Breast epithelium (tissue), 3 donors: ENCODE measurements around the gene DNAJC10.

Source experiments
- POLR2A ChIP-seq: fragments of 450-650 bp; IDR thresholded peaks from one replicate; pipeline ENCODE4 v1.6.1; 2016; ENCODE audit warnings: antibody characterized with exemption, mild to moderate bottlenecking, moderate library complexity
- POLR2AphosphoS5 ChIP-seq, 3 donors: sonication (generic); formaldehyde crosslinking; IDR thresholded peaks; one replicate each; pipeline ENCODE4 v1.6.1; 2017; ENCODE audit warnings: antibody characterized with exemption in 3 of 3
- TF ChIP-seq, protein P1 (sequence below), 3 donors: fragments of 450-650 bp; IDR thresholded peaks; one replicate each; pipeline ENCODE4 v1.5.1; 2016 to 2017; ENCODE audit warnings: antibody characterized with exemption in 3 of 3, mild to moderate bottlenecking in 3 of 3, moderate library complexity in 3 of 3

DNA sequence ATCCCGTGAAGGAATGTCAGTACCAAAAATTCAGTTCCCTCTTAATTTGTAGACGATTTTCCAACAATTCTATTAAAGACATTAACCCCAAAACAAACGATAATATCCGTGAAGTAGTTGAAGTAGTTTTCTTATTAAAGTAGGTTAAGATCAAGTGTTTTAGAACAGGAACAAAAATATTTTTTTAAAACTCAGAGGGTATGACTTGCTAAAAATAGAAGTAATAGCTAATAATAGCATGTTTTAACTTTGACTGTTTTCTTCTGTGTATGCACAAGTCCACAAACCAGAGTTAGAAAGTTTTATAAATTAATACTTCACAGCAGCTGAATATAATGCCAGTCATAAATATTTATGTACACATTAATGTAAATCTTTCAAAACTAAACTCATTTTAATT lies 2.4 kb downstream of the DNAJC10 start:
- TF ChIP-seq, protein P1, sequence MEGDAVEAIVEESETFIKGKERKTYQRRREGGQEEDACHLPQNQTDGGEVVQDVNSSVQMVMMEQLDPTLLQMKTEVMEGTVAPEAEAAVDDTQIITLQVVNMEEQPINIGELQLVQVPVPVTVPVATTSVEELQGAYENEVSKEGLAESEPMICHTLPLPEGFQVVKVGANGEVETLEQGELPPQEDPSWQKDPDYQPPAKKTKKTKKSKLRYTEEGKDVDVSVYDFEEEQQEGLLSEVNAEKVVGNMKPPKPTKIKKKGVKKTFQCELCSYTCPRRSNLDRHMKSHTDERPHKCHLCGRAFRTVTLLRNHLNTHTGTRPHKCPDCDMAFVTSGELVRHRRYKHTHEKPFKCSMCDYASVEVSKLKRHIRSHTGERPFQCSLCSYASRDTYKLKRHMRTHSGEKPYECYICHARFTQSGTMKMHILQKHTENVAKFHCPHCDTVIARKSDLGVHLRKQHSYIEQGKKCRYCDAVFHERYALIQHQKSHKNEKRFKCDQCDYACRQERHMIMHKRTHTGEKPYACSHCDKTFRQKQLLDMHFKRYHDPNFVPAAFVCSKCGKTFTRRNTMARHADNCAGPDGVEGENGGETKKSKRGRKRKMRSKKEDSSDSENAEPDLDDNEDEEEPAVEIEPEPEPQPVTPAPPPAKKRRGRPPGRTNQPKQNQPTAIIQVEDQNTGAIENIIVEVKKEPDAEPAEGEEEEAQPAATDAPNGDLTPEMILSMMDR (IDR thresholded peaks at IDR 0.05), result no peak
- no peak for TF ChIP-seq POLR2A
- no peak for TF ChIP-seq POLR2AphosphoS5 (IDR thresholded peaks at IDR 0.05)
